ENCODE results near the gene TNFAIP8L1.

TNFAIP8L1 gene

GRCh38 chr19:4654437-4655361 lies 15.4 kb downstream of the TNFAIP8L1 start:
- in situ Hi-C loops (cut with HindIII; ENCODE audit: low sequenced_read_pairs) = no loop called here
- H3K4me3 ChIP-seq (ENCODE audit: low read depth, low read length) = no peak overlapping the region
- DNase-seq (ENCODE audit: low read depth) = no peak
- TF ChIP-seq CTCF (IDR thresholded peaks at IDR 0.05; ENCODE audit: low read depth, low read length, missing control alignments) = no peak

- DNase-seq (ENCODE audit: low read depth) = no peak
- in situ Hi-C loops (cut with HindIII; ENCODE audit: low sequenced_read_pairs) = no loop called here
- TF ChIP-seq CTCF (IDR thresholded peaks at IDR 0.05; ENCODE audit: low read depth, low read length, missing control alignments) = no peak
- no peak overlapping the region for H3K4me3 ChIP-seq (ENCODE audit: low read depth, low read length)
Observed at GRCh38 chr19:4656102-4656501, 16.8 kb downstream of the TNFAIP8L1 start.

GRCh38 chr19:4657262-4657661 lies 17.9 kb downstream of the TNFAIP8L1 start:
- in situ Hi-C loops (cut with HindIII; ENCODE audit: low sequenced_read_pairs) = no loop called here
- no peak for DNase-seq (ENCODE audit: low read depth)
- H3K4me3 ChIP-seq (ENCODE audit: low read depth, low read length) = no peak overlapping the region
- TF ChIP-seq CTCF (IDR thresholded peaks at IDR 0.05; ENCODE audit: low read depth, low read length, missing control alignments) = no peak

- in situ Hi-C loops (cut with HindIII; ENCODE audit: low sequenced_read_pairs) = no loop called here
- no peak for DNase-seq (ENCODE audit: low read depth)
Observed at GRCh38 chr19:4657835-4658234, 18.5 kb downstream of the TNFAIP8L1 start.

GRCh38 chr19:4660181-4660791 lies 21.0 kb downstream of the TNFAIP8L1 start:
- no peak overlapping the region for H3K4me3 ChIP-seq (ENCODE audit: low read depth, low read length)
- DNase-seq (ENCODE audit: low read depth) = no peak
- no peak for TF ChIP-seq CTCF (IDR thresholded peaks at IDR 0.05; ENCODE audit: low read depth, low read length, missing control alignments)
- in situ Hi-C loops (cut with HindIII; ENCODE audit: low sequenced_read_pairs) = no loop called here

More at GRCh38 chr19:4657835-4658234, 18.5 kb downstream of the TNFAIP8L1 start:
- TF ChIP-seq CTCF (IDR thresholded peaks at IDR 0.05; ENCODE audit: low read depth, low read length, missing control alignments) = no peak
- H3K4me3 ChIP-seq (ENCODE audit: low read depth, low read length) = no peak overlapping the region

- no peak for DNase-seq (ENCODE audit: low read depth)
- no peak for TF ChIP-seq CTCF (IDR thresholded peaks at IDR 0.05; ENCODE audit: low read depth, low read length, missing control alignments)
- H3K4me3 ChIP-seq (ENCODE audit: low read depth, low read length) = no peak overlapping the region
- in situ Hi-C loops (cut with HindIII; ENCODE audit: low sequenced_read_pairs) = no loop called here
Observed at GRCh38 chr19:4660993-4661392, 21.7 kb downstream of the TNFAIP8L1 start.
